Endodermal cell (in vitro differentiated cells): ENCODE results near the gene TMEM38B. TPM values are rescaled to one million over a fixed set of nuclear protein-coding genes. Genes with fewer than 3 reads are reported as not detected.

ENCODE experiments used
- DNase-seq: peaks from one replicate; pipeline ENCODE4 v3.0.0-alpha.2; 2017
- H3K27ac ChIP-seq: 2 replicates; pipeline ENCODE4 v1.5.1; 2013; ENCODE audit warnings: mild to moderate bottlenecking, low read depth, low read length, moderate library complexity
- H3K27me3 ChIP-seq: 2 replicates; pipeline ENCODE4 v1.6.1; 2013; ENCODE audit warnings: mild to moderate bottlenecking, low read length, moderate library complexity; ENCODE audit not compliant: insufficient read depth, control insufficient read depth, poor library complexity, severe bottlenecking
- H3K36me3 ChIP-seq: 2 replicates; pipeline ENCODE4 v1.7.0; 2013; ENCODE audit warnings: mild to moderate bottlenecking, low read length, moderate library complexity; ENCODE audit not compliant: control insufficient read depth, insufficient read depth
- H3K4me1 ChIP-seq: one replicate; pipeline ENCODE4 v1.7.0; 2013; ENCODE audit warnings: low read length; ENCODE audit not compliant: control insufficient read depth, insufficient read depth
- H3K4me3 ChIP-seq: 2 replicates; pipeline ENCODE4 v1.5.1; 2013; ENCODE audit warnings: mild to moderate bottlenecking, low read length, moderate library complexity
- H3K9ac ChIP-seq: 2 replicates; pipeline ENCODE4 v1.6.1; 2013; ENCODE audit warnings: mild to moderate bottlenecking, low read length, moderate library complexity; ENCODE audit not compliant: poor library complexity, severe bottlenecking; ENCODE audit errors: extremely low read depth
- H3K9me3 ChIP-seq: 2 replicates; pipeline ENCODE4 v1.6.1; 2013; ENCODE audit warnings: mild to moderate bottlenecking, low read length, moderate library complexity; ENCODE audit not compliant: control insufficient read depth
- H3K27ac Mint-ChIP-seq: 2 replicates; pipeline ENCODE4 v1.8.0; 2020; ENCODE audit warnings: mixed read lengths
- H3K27me3 Mint-ChIP-seq: 2 replicates; pipeline ENCODE4 v1.8.0; 2021; ENCODE audit warnings: mild to moderate bottlenecking, mixed read lengths; ENCODE audit not compliant: insufficient read depth
- H3K36me3 Mint-ChIP-seq: 2 replicates; pipeline ENCODE4 v1.8.0; 2020; ENCODE audit warnings: low read depth, mixed read lengths
- H3K4me1 Mint-ChIP-seq: 2 replicates; pipeline ENCODE4 v1.8.0; 2020; ENCODE audit warnings: mixed read lengths
- H3K4me3 Mint-ChIP-seq: 2 replicates; pipeline ENCODE4 v1.8.0; 2020; ENCODE audit warnings: mild to moderate bottlenecking, moderate library complexity, mixed read lengths
- H3K9me3 Mint-ChIP-seq: 2 replicates; pipeline ENCODE4 v1.8.0; 2020; ENCODE audit warnings: mild to moderate bottlenecking, mixed read lengths
- CTCF ChIP-seq: fragments of 200-600 bp; sonication (generic); conservative IDR thresholded peaks from 2 replicates; pipeline ENCODE4 v1.5.0; 2021; ENCODE audit warnings: antibody characterized with exemption, mild to moderate bottlenecking
- WGBS, 2 experiments: methylation state at CpG; one replicate each; pipeline versions ENCODE4 v1.1.5 to v1.1.7; 2013; ENCODE audit warnings: missing lambda C conversion rate in 2 of 2, mixed read lengths in 1 of 2; ENCODE audit not compliant: insufficient coverage in 1 of 2, insufficient read length in 1 of 2; 5-methylcytosine and 5-hydroxymethylcytosine counted together
- total RNA-seq, 2 donors: library from RNA; stranded (reverse); fragmentation: NEBNext Ultra II Directional in 1 of 2; extraction: Animal tissue kit (Norgen Biotek cat#: 25700) in 1 of 2; gene quantifications; 2 replicates in 1 of 2; 3 replicates in 1 of 2; pipeline ENCODE4 v1.2.1, GENCODE V29; 2021

The TMEM38B gene
- total RNA-seq, 2 donors from 2014 or later, result 24.7 to 48.0 TPM

GRCh38 chr9:105708405-105708804, 14.1 kb downstream of the TMEM38B start:
- Histone ChIP-seq H3K36me3 (peaks cover 8% of the 10 kb centered on the region), H3K27me3 (no peaks in the 10 kb centered on the region), H3K27ac (no peak overlapping the region), H3K9ac (no peak overlapping the region), H3K9me3 (no peaks in the 10 kb centered on the region), H3K4me1 (no peaks in the 10 kb centered on the region), H3K4me3 (no peak overlapping the region)
- no peak overlapping the region for H3K4me3 Mint-ChIP-seq
- H3K27ac Mint-ChIP-seq, result no peak overlapping the region
- H3K36me3 Mint-ChIP-seq, result peaks cover 6% of the 10 kb centered on the region
- H3K27me3 Mint-ChIP-seq, result no peaks in the 10 kb centered on the region
- DNase-seq, result no peak
- no peak for TF ChIP-seq CTCF
- WGBS, 2 experiments, result 87 to 90% methylated on average over 3 of the region's 3 CpGs
- no peaks in the 10 kb centered on the region for H3K4me1 Mint-ChIP-seq
- H3K9me3 Mint-ChIP-seq, result no peaks in the 10 kb centered on the region

GRCh38 chr9:105710638-105711037, 16.3 kb downstream of the TMEM38B start:
- WGBS, 2 experiments, result 95 to 100% methylated on average over 4 to 13 of the region's 13 CpGs
- no peaks in the 10 kb centered on the region for H3K9me3 Mint-ChIP-seq
- H3K4me3 Mint-ChIP-seq, result no peak overlapping the region

DNA sequence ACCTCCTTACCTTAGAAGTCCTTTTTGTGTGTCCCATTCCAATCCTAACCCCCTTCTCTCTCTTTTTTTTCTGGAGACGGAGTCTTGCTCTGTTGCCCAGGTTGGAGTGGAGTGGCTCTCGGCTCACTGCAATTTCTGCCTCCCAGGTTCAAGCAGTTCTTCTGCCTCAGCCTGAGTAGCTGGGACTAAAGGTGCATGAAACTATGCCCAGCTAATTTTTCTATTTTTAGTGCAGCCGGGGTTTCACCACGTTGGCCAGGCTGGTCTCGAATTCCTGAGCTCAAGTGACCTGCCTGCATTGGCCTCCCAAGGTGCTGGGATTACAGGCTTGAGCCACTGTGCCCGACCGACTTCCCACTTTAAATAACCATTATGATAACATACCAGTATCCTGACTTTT, 17.5 kb downstream of the TMEM38B start:
- no peak for TF ChIP-seq CTCF
- H3K36me3 ChIP-seq, result peaks cover 18% of the 10 kb centered on the region
- no peaks in the 10 kb centered on the region for H3K4me1 ChIP-seq
- no peak overlapping the region for H3K9ac ChIP-seq
- WGBS, 2 experiments, result 89% methylated on average over 5 to 7 of the region's 7 CpGs
- no peak overlapping the region for H3K4me3 Mint-ChIP-seq
- no peak overlapping the region for H3K27ac Mint-ChIP-seq
- no peaks in the 10 kb centered on the region for H3K27me3 Mint-ChIP-seq
- H3K4me3 ChIP-seq, result no peak overlapping the region
- H3K4me1 Mint-ChIP-seq, result peaks cover 5% of the 10 kb centered on the region
- DNase-seq, result no peak
- H3K36me3 Mint-ChIP-seq, result peaks cover 4% of the 10 kb centered on the region
- no peak overlapping the region for H3K27ac ChIP-seq
- H3K9me3 Mint-ChIP-seq, result no peaks in the 10 kb centered on the region
- no peaks in the 10 kb centered on the region for H3K27me3 ChIP-seq
- peaks cover 12% of the 10 kb centered on the region for H3K9me3 ChIP-seq

More at GRCh38 chr9:105710638-105711037, 16.3 kb downstream of the TMEM38B start:
- Mint-ChIP-seq H3K36me3 (peaks cover 7% of the 10 kb centered on the region), H3K27me3 (no peaks in the 10 kb centered on the region), H3K27ac (no peak overlapping the region), H3K4me1 (no peaks in the 10 kb centered on the region)
- H3K36me3 ChIP-seq, result peaks cover 18% of the 10 kb centered on the region
- no peak for TF ChIP-seq CTCF
- H3K9ac ChIP-seq, result no peak overlapping the region
- H3K27ac ChIP-seq, result no peak overlapping the region
- peaks cover 12% of the 10 kb centered on the region for H3K9me3 ChIP-seq
- H3K27me3 ChIP-seq, result no peaks in the 10 kb centered on the region
- H3K4me3 ChIP-seq, result no peak overlapping the region
- no peaks in the 10 kb centered on the region for H3K4me1 ChIP-seq
- DNase-seq, result no peak
